Stimulated activated CD8-positive, alpha-beta memory T cell treated with anti-CD3 and anti-CD28 coated beads, Interleukin-15, amount 100 ng/mL, for 1 hour (primary cell): ENCODE measurements around the gene LRRN4CL.

Experiments
- DNase-seq: peaks from one replicate; pipeline ENCODE4 v3.0.0-alpha.2; 2020; ENCODE audit warnings: low read depth

The LRRN4CL gene

GRCh38 chr11:62646825-62647608 is 42.3 kb downstream of the LRRN4CL start:
- no peak for DNase-seq

- DNase-seq = peak; percentile 98
Measured at GRCh38 chr11:62645946-62646824, 43.1 kb downstream of the LRRN4CL start, which contains the start of gene GANAB. Gene GANAB (minus strand): TSS chr11:62646613. CDS start chr11:62646599, 14 bp downstream.

- no peak for DNase-seq
Measured at GRCh38 chr11:62645671-62645945, 43.7 kb downstream of the LRRN4CL start.

DNA sequence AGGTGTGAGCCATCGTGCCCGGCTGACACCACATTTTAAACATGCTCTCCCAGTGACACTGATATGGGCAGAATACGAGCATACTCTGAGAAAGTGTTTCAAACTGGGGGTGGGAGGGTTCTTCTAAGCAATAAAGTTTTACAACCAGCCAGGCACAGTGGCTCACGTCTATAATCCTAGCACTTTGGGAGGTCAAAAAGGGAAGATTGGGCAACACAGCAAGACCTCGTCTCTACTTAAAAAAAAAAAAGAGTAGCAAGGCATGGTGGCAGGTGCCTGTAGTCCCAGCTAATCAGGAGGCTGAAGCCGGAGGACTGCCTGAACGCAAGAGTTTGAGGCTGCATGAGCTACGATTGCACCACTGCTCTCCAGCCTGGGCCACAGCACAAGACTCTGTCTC is 45.1 kb downstream of the LRRN4CL start:
- no peak for DNase-seq
